GM18873 (cell line): ENCODE measurements around the gene PHLDA3.
"Not testable (repeated sequence)": the region's sequence is repeated elsewhere in the genome, so short reads cannot be mapped to it uniquely, and the experiment has no call there.

Source experiments
- ATAC-seq: cut with Tn5 transposase; IDR thresholded peaks from one replicate; pipeline ENCODE4 v1.9.1; 2021; ENCODE audit warnings: mild to moderate bottlenecking, moderate library complexity, moderate number of reproducible peaks; ENCODE audit not compliant: unreplicated experiment, low FRiP score

The PHLDA3 gene

DNA sequence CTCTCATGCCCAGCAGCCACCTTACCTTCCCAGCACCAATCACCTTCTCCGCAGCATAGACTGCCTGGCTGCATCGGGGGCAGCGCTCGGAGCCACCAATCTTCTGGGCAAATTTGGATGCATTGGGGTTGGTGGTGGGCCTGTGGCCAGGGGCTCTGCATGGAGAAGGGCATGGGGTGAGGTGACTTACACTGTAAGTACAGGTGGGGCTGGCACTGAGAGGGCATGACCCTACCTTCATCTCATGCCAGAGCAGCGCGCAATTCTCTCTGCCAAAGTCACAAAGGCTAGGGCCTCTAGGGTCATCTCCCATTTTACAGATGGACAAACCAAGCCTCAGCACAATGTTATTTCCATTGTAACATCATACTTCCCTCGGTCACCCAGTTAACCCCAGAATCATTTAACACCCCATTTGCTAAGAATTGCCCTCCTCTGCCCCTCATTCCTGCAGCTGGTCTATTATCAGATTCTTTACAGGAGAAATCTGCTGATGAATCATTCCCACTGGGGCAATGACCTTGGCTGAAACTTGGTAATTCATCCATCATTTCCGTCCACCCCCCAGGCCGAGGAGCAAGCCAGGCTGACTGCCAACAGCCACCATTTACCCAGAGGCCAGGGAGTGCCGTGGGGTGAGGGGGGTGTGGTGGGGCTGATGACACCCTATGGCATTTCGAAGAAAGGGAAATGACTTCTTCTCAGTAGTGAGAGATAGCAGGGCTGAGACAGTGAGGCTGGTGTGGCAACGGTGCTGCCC is 20.0 kb upstream of the PHLDA3 start:
- no peak for ATAC-seq

DNA sequence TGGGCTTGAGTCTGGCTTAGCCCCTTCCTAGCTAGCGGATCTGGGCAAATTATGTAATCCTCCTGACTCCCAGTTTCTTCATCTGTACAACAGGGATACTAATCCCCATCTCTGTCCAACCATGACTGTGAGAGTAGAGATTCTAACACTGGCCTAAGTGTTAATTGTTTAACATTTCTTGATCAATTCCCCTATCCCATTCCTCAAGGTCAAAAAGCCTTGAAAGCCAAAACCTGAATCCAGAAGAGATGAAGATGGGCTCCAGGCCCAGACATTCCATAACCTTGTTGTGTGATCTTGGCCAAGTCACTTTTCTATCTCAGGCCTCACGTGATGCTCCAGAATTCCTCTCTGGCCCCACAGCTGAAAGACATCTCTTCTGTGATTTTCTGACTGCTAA is 18.8 kb upstream of the PHLDA3 start:
- no peak for ATAC-seq

DNA sequence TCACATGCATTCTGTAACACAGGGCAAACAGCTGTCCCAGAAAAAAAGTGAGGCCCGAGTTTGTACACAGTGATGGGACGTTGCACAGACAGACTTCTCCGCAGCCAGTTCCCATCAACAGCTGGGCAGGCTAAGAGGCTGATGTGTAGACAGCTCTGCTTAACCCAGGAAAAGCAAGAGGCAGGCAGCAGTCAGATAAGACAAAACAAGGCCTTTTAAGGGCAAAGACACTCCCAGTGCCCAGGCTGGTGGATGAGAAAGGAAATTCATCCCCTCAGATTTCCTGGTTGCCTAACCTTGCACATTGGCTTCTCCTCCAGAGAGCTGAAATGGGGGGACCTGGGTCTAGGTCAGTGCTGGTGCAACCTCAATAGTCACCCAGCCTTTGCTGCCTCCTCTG is 17.2 kb upstream of the PHLDA3 start:
- no peak for ATAC-seq

DNA sequence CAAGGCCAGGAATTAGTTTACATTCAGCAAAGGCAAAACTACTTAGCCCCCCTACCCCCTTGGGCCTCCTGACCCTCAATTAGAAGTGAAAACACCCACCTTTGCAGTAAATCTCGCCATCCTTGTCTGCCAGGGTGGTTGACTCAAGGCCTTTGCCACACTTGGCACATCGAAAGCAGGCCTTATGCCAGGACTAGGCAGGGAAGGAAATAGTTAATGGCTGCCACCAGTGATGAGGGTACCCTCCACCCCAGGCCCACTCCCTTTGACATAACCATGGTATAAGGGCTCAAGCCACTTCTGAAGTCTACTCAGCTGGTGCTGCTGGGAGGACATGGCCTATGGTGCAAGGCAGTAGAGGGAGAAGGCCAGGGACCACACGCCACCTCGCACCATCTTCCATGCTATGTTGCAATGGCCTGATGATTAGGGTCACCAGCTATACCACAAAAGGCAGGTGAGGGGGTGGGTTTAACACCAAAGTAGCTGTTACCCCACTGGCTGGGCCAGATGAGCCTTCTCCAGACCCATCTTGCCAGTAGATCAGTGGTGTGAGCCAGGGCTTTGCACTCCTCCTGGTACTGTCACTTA is 16.3 kb upstream of the PHLDA3 start:
- ATAC-seq, result no peak

DNA sequence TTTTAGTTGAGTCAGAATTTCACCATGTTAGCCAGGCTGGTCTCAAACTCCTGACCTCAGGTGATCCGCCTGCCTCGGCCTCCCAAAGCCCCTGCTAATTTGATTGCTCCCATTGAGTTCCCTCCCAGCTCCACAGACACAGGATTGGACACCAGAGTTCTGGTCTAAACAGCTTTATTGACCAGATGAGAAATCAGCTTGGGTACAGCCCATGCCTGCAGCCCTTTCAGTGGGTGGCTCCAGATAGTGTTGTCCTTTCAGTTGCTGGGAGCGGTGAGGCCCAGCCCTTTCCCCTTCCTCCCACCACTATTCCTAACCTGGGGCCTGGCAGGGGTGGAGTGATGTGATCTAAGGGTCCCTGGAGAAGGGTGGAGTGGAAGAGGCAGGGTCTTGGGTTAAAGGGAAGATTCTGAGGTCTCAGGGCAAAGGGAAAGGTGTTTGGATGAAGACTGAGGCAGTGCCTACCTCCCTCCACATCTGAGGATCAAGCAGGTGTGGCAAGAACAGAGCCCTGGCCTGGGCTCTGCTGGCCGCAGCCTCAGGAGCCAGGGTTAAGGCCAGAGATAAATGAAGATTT is 14.5 kb upstream of the PHLDA3 start:
- ATAC-seq, result no peak

- ATAC-seq, result peak; percentile 34
Measured at GRCh38 chr1:201482755-201483154, 13.8 kb upstream of the PHLDA3 start.

- ATAC-seq, result peak; percentile 57
Measured at GRCh38 chr1:201481761-201482493, 12.9 kb upstream of the PHLDA3 start.

GRCh38 chr1:201481004-201481380 is 12.0 kb upstream of the PHLDA3 start:
- no peak for ATAC-seq

DNA sequence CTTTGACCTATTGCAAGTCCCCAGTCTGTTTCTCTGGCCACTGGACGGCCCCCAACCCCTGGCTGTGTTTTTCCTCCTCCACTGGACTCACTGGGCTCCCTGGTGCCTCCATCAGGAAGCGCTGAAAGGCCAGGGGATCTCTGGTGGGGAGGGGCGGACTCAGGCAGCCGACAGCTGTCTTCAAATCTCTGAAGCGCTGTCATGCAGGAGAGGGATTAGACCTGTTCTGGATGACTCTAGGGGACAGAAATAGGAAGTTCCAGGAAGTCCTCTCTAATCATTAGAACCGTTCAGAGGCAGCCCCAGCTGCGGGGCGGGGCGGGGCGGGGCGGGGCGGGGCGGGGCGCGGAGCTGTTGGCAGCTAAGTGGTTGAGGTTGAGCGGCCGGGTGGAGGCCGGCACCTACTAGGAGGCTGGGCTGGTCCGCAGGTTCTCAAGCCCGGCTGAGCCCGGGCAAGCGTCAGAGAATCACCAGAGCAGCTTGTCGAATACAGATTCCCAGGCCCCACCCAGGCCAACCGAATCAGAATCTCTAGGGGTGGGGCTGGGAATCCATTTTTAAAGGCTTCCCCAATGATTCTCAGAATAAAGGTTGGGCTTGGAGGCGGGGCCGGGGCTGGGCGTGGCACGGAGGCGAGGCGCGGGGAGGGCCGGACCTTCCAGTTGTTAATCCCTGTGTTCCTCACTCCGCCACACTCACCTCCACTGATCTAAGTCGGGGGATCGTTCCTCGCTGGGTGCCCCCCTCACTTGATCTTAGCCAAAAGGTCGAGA is 11.4 kb upstream of the PHLDA3 start:
- peak; percentile 40 for ATAC-seq

- no peak for ATAC-seq
Measured at GRCh38 chr1:201479201-201479730, 10.3 kb upstream of the PHLDA3 start.

DNA sequence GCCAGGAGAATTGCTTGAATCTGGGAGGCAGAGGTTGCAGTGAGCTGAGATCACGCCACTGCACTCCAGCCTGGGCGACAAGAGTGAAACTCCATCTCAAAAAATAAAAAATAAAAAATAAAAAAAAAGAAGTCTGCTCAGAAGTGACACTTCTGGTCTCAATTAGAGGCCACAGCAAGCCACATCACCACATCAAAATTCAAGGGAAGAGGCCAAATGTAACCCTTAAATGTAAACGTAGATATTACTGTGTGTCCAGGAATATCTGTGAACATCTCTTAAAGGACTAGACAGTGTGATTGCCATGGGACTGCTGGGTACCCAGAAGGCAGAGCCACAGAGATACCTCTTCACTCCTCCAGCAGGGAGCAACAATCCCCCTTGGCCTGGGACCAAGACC is 9.7 kb upstream of the PHLDA3 start:
- not testable (repeated sequence) for ATAC-seq

DNA sequence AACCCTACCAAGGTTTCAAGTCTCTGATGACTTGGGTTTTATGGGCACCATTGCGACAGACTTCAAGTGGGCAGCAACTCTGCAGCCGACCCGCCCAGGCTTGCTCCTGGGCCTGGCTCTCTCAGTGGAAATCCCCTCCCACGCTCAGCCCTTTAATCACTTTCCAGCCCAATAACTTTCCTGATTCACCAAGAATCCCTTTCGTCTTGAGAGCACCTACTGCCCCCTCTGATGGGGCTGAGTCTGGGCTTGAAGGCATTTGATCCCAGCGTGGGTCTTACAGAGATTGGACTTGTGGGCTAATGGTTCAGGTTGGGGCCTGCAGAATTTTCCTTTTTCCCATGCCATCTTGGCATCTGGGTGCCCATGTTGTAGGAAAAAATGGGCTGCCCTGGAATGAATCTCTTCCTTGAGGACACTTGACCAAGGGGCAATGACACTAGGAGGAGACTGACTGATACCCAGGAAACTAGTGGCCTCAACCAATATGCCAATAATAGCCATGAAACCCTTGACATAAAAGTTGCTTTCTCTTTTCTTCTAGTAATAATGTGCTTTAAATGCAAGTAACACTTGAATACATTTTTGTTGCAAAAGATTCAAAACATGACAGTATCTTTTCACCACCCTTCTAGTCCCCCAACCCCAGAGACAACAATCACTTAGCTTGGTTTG is 7.8 kb upstream of the PHLDA3 start:
- no peak for ATAC-seq

GRCh38 chr1:201475915-201476669 is 7.1 kb upstream of the PHLDA3 start:
- no peak for ATAC-seq

DNA sequence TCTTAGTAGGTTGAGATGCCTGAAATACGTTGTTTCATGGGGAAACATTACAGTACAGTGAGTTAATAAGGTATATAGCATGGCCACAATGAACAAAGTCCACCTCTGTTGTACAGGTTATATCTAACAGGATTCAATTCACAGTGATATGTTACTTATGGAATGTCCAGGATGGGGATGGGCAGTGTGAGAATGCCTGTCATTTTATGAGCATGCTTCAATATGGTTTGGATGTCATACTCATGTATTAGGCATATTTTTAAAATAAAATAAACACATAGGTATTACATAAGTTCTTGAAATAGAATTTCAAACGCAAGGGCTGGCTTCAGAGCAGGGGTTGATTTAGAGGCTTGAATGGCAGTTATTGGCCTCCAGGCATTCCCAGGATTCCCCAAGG is 6.1 kb upstream of the PHLDA3 start:
- ATAC-seq, result no peak

DNA sequence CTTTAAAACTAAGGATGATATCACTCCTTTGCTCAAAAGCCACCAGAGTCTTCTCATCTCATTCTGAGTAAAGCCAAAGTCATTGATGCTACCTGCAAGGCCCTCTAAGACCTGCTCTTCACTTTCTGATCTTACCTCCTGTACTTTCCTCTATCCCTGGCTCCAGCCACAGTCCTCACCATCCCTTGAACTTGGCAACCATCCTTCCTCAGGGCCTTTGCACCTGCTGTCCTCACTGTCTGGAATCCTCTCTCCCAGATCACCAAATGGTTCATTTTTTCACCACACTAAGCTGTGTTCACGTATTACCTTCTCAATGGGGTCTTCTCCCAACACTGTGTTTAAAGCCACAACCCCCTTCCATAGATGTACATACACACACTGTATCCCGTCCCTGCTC is 4.3 kb upstream of the PHLDA3 start:
- ATAC-seq, result no peak

DNA sequence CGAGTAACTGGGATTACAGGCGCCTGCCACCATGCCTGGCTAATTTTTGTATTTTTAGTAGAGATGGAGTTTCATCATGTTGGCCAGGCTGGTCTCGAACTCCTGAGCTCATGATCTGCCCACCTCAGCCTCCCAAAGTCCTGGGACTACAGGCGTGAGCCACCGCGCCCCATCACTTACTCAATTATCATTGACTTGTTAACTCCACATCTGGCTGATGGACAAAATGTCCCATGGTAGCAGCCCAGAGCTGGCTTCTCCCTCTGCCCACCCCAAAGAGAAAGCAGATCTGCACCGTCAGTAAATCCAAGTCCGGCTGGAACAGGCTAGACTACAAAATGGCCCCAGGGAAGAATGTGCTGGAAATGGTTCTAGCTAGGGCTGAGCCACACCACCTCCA is 3.3 kb upstream of the PHLDA3 start:
- not testable (repeated sequence) for ATAC-seq

DNA sequence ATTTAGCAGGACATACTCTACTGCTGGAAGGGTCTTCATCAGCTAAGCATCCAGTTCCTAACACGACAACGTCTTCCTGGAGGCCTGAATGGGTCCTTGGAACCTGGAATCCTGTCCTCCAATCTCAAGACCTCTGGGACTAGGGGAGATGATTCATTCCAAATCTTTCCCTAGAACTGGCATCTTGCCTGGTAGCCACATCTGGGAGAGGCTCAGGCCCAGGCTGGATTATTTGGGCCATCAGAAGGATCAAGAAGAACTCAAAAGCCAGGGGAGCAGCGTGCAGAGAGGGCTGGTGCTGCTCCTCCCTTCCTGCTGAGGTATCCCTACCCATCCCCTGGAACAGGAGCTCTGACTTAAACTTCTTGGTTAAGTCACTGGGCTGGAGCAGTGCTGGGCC is 2.8 kb upstream of the PHLDA3 start:
- ATAC-seq, result no peak

- ATAC-seq, result no peak
Measured at GRCh38 chr1:201470581-201470980, 1.6 kb upstream of the PHLDA3 start.

GRCh38 chr1:201469645-201470074 is 672 bp upstream of the PHLDA3 start:
- no peak for ATAC-seq
